ENCODE data around the gene SPOCK1.

GRCh38 chr5:137453483-137454080, 45.5 kb downstream of the SPOCK1 start:
- TF ChIP-seq POLR2A (IDR thresholded peaks at IDR 0.05): no peak
- TF ChIP-seq, protein P1, sequence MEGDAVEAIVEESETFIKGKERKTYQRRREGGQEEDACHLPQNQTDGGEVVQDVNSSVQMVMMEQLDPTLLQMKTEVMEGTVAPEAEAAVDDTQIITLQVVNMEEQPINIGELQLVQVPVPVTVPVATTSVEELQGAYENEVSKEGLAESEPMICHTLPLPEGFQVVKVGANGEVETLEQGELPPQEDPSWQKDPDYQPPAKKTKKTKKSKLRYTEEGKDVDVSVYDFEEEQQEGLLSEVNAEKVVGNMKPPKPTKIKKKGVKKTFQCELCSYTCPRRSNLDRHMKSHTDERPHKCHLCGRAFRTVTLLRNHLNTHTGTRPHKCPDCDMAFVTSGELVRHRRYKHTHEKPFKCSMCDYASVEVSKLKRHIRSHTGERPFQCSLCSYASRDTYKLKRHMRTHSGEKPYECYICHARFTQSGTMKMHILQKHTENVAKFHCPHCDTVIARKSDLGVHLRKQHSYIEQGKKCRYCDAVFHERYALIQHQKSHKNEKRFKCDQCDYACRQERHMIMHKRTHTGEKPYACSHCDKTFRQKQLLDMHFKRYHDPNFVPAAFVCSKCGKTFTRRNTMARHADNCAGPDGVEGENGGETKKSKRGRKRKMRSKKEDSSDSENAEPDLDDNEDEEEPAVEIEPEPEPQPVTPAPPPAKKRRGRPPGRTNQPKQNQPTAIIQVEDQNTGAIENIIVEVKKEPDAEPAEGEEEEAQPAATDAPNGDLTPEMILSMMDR (IDR thresholded peaks at IDR 0.05): no peak

Data from stomach (tissue), 4 donors.